Memory B cell (primary cell): ENCODE data around the gene DENND4A.
"Not testable (repeated sequence)": the region's sequence is repeated elsewhere in the genome, so short reads cannot be mapped to it uniquely, and the experiment has no call there.

ENCODE experiments used
- ATAC-seq: fragments of 150-1000 bp; cut with Tn5 transposase; 2 replicates; pipeline ENCODE4 v1.10.0; 2021; ENCODE audit warnings: low read depth, mild to moderate bottlenecking, moderate library complexity
- DNase-seq, 2 donors: peaks; one replicate each; pipeline ENCODE4 v3.0.0; 2022; ENCODE audit warnings: low spot score in 2 of 2
- H3K27ac Mint-ChIP-seq: one replicate; pipeline ENCODE4 v1.8.0; 2022; ENCODE audit warnings: mild to moderate bottlenecking, moderate library complexity, mixed read lengths
- H3K27me3 Mint-ChIP-seq: one replicate; pipeline ENCODE4 v1.8.0; 2022; ENCODE audit warnings: mixed read lengths
- H3K36me3 Mint-ChIP-seq: one replicate; pipeline ENCODE4 v1.8.0; 2022; ENCODE audit warnings: mild to moderate bottlenecking, mixed read lengths
- H3K4me1 Mint-ChIP-seq: one replicate; pipeline ENCODE4 v1.8.0; 2022; ENCODE audit warnings: mixed read lengths
- H3K4me3 Mint-ChIP-seq: one replicate; pipeline ENCODE4 v1.8.0; 2022; ENCODE audit warnings: mild to moderate bottlenecking, moderate library complexity, mixed read lengths
- H3K9me3 Mint-ChIP-seq: one replicate; pipeline ENCODE4 v1.8.0; 2022; ENCODE audit warnings: mixed read lengths

Gene DENND4A

DNA sequence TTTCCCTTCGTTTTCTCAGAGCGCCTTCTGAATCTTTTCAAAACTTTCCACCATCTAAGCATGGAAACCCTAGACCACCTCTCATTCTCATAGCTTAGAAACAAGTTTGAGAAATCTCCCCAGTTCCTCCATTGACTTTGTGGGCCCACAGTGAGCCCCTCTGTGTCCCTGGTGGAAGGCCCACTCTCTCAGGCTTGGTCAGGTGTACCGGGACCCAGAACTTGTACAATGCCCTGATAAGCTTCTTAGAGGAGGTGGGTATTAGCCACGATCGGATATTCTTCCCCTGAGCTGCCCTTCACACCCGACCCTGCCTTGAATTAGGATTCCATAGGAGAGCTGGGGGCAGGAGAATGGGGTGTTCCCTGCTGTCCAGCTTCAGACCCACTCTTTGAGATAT is 170.5 kb downstream of the DENND4A start, which contains the start of gene SLC24A1:
Gene SLC24A1 (plus strand): TSS at position 301 of the 400 bp plus-strand sequence. CDS start 2,143 bp downstream, outside the sequence.
- no peak within 1 kb of the TSS for H3K27ac Mint-ChIP-seq
- no peak within 1 kb of the TSS for H3K4me3 Mint-ChIP-seq
- DNase-seq = no peak
- H3K27me3 Mint-ChIP-seq = peaks cover 4% of the 10 kb centered on the region
- H3K9me3 Mint-ChIP-seq = no peaks in the 10 kb centered on the region
- peaks cover 3% of the 10 kb centered on the region for H3K4me1 Mint-ChIP-seq
- peaks cover 22% of the 10 kb centered on the region for H3K36me3 Mint-ChIP-seq
- ATAC-seq = no peak

DNA sequence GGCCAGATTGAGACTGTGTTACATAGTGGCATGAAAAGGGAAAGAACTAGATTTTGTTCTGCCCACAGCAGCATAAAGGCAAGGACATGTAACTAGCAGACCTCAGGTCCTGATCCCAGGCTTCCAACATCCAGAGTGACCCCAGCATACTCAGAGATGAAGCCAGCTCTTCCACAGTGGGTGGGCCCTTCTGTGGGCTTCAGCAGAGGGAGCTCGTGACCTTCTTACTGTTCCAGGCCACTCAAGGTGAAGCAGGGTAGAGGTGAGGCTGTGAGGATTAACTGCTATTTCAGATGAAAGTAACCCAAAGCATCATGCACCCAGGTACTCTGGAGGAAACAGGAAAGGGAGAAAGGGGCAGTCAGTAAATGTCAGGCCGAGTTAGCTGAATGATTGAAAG is 171.3 kb downstream of the DENND4A start:
- H3K36me3 Mint-ChIP-seq = peaks cover 17% of the 10 kb centered on the region
- ATAC-seq (no peak), DNase-seq (no peak)
- no peak overlapping the region for H3K27ac Mint-ChIP-seq
- no peak overlapping the region for H3K4me3 Mint-ChIP-seq
- H3K4me1 Mint-ChIP-seq = peaks cover 3% of the 10 kb centered on the region
- peaks cover 4% of the 10 kb centered on the region for H3K27me3 Mint-ChIP-seq
- H3K9me3 Mint-ChIP-seq = no peaks in the 10 kb centered on the region

DNA sequence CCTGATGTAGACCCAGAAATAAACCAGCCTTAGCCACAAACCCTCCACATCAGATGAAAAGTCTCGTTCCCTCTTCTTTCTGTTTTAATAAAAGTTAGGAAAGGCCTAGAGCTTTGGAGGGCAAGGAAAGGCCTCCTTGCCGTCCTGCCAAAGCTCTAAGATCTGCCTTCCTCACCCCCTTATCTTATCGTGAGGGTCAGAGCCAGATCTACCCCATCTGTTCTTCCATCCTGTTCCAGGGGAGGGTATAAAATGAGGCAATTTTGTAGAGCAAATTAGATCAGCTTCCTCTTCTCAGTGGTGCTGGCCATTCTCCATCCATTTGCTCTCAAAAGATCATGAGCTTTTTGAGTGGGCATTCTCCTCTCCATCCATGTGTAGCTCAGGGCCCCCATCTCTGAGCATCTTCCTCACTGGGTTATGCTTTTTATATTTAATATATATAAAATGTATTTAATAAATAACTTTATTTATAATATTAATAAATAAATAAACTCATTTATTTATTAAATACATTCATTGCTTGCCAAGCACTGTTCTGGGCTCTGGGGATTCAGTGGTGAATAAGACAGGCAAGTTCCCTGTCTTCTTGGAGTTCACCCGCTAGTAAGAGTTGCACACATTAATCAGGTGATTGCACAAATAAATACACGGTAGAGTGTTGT is 172.3 kb downstream of the DENND4A start:
- no peak overlapping the region for H3K4me3 Mint-ChIP-seq

DNA sequence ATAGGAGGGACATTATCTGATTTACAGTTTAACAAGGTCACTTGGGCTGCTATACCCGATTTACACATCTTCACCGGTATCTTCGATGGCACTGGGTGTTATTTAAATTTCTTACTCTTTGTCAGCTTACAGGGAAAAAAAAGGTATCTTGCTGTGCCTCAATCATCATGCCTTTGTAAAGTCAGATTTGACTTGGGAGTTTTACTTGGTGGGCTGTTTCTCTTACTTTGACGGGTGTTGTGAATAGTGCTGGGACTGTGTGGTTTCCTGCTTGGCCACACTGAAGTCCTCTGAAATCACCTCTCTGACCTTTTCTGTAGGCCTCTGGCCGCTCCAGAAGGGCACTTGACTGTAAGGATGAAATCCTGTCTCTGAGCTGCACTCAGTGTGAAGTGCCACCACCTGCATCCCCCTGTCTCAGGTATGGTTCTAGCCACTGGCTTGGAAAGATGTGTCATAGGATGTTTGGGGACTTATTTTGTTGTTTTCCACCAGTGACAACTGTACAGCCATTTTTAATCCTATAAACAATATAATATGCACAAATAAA is 173.5 kb downstream of the DENND4A start:
- Mint-ChIP-seq H3K27ac (no peak overlapping the region), H3K36me3 (peaks cover 4% of the 10 kb centered on the region), H3K9me3 (no peaks in the 10 kb centered on the region)

More for the DNA sequence above, 172.3 kb downstream of the DENND4A start:
- no peaks in the 10 kb centered on the region for H3K9me3 Mint-ChIP-seq
- H3K36me3 Mint-ChIP-seq = peaks cover 11% of the 10 kb centered on the region
- DNase-seq = no peak
- H3K4me1 Mint-ChIP-seq = peaks cover 3% of the 10 kb centered on the region
- H3K27me3 Mint-ChIP-seq = peaks cover 4% of the 10 kb centered on the region
- ATAC-seq = no peak
- no peak overlapping the region for H3K27ac Mint-ChIP-seq

DNA sequence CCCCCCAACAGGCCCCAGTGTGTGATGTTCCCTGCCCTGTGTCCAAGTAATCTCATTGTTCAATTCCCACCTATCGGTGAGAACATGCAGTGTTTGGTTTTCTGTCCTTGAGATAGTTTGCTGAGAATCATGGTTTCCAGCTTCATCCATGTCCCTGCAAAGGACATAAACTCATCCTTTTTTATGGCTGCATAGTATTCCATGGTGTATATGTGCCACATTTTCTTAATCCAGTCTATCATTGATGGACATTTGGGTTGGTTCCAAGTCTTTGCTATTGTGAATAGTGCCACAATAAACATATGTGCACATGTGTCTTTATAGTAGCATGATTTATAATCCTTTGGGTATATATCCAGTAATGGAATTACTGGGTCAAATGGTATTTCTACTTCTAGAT is 176.2 kb downstream of the DENND4A start:
- peaks cover 13% of the 10 kb centered on the region for H3K4me1 Mint-ChIP-seq
- not testable (repeated sequence) for H3K27ac Mint-ChIP-seq

More for the DNA sequence above, 173.5 kb downstream of the DENND4A start:
- Mint-ChIP-seq H3K4me3 (no peak overlapping the region), H3K4me1 (no peaks in the 10 kb centered on the region), H3K27me3 (no peaks in the 10 kb centered on the region)
- DNase-seq = no peak
- no peak for ATAC-seq

DNA sequence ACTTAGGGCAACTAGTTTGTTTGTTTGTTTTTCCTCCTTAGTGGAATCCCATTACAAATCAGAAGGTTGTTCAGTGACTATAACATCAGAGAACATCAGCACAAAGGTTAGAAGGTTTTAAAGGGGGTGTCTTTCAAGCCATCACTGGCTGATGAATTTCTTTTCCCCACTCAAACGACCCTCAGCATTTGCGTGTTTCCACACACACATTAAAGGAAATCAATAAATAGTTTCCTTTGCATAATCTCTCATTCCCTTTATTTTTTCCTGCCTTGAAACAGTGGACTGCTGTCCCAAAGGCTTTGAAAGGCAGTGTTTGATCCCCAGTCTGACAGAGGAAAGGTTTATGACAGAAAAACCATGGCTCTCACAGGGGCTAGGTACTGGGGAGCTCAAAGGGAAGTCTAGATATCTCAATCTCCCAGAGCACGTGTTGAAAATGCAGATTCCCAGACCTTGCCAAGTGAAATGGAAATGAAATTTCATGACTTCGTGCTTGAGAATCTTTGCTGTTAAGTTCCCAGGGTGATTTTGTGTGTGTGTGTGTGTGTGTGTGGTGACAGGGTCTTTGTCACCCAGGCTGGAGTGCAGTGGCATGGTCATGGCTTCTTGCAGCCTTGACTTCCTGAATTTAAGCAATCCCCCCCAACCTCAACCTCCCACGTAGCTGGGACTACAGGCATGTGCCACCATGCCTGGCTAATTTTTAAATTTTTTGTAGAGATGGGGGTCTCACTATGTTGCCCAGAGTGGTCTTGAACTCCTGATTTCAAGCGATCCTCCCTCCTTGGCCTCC is 178.9 kb downstream of the DENND4A start:
- H3K27ac Mint-ChIP-seq = no peak overlapping the region
- H3K4me3 Mint-ChIP-seq = no peak overlapping the region

More for the DNA sequence above, 176.2 kb downstream of the DENND4A start:
- H3K36me3 Mint-ChIP-seq, ATAC-seq, DNase-seq, H3K9me3 Mint-ChIP-seq, H3K4me3 Mint-ChIP-seq, H3K27me3 Mint-ChIP-seq: not testable (repeated sequence)

DNA sequence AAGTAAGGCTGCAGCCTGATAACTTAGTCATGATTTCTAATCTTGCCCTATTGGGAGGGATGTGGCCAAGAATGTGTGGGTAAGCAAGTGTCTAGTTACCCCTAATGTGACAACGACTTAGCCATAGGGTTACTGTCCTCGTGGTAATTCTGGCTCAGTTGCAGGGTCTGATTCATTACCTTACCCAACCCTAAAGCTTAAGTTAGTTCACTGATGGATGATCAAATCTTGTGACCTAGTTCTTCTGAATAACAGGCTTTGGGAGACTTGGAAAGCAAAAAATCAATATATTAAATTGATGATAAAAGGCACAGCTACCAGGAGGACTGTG is 179.5 kb downstream of the DENND4A start:
- DNase-seq (no peak), ATAC-seq (no peak)
- H3K27ac Mint-ChIP-seq = peak overlapping the region; percentile 92
- no peaks in the 10 kb centered on the region for H3K9me3 Mint-ChIP-seq
- H3K36me3 Mint-ChIP-seq = no peaks in the 10 kb centered on the region
- peaks cover 19% of the 10 kb centered on the region for H3K4me1 Mint-ChIP-seq
- peak overlapping the region; percentile 93 for H3K4me3 Mint-ChIP-seq
- no peaks in the 10 kb centered on the region for H3K27me3 Mint-ChIP-seq

More for the DNA sequence above, 178.9 kb downstream of the DENND4A start:
- Mint-ChIP-seq H3K27me3 (no peaks in the 10 kb centered on the region), H3K4me1 (peaks cover 19% of the 10 kb centered on the region), H3K9me3 (no peaks in the 10 kb centered on the region), H3K36me3 (no peaks in the 10 kb centered on the region)
- DNase-seq (no peak), ATAC-seq (no peak)

DNA sequence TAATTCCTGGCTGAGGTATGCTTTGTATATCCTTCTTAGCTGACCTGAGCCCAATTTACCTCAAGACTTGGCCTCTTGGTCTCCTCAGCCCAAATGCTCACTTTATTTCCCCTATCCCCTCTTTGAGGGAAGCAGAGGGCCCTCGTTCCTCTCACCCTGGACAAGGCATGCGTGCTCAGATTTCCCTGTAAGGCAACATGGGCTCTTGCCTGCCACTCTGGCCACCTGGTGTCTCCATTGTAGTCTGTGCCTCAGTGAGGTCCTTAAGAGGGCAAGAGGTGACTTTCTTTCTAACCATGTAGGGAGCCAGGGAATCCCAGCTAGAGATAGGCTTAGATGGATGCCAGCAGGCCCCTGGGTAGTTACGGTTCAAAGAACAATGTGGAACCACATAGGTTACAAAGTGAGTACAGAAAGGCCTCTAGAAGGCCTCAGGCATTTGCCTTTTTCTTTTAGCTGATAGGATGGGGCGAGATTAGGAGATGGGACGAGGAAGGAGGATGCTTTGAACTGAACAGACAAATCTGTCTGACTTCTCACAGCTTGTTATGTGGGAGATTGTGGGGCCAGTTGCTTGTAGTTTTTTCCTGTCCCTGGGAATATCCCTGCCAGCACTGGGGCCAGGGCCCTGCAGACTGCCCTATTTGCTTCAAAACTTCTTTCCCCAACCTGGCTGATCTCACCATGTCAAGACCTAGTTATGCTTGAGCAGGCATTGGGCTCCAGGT is 180.0 kb downstream of the DENND4A start:
- H3K27ac Mint-ChIP-seq = peak overlapping the region; percentile 92
- DNase-seq = no peak

DNA sequence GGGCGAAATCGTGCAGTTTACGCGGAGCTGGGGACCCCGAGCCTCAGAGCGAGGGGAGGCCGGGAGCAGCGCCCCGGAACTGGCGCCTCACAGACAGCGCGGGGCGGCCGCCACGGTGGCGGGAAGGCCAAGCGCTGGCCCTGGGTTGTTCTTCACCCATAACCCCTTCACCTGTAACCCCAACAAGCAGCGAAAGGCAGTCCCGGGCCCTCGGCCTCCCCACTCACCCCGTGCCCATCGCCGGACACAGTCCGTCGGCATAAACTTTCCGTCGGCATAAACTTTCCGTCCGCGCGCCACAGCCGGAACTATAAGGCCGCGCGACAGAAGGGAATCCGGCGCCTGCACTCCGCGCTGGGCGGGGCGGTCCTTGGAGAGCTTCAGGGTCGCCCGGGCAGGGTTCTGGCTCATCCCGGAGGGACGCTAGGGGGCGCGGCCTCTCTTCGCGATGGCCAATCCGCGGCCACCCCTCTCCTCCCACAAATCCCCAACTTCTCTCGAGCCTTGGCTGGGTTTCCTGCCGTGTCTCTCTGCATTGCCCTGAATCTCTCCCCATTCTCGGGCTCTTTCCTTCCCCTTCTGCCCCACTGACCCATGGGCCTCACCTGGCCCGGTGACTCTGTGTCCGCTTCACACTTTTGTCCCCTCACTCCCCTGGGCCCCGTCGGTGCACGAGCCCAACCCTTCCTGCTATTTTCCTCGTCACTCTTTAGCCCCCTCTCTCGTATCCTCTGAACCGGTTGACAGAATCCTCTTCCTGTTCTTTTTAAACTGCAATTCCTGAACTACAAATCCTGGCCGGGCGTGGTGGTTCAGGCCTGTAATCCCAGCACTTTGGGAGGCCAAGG is 181.0 kb downstream of the DENND4A start, which contains the start of gene INTS14:
Gene INTS14 (minus strand): TSS at position 261 of the 848 bp plus-strand sequence. CDS start 3,751 bp downstream, outside the sequence.
- peaks cover 19% of the 10 kb centered on the region for H3K4me1 Mint-ChIP-seq
- H3K27me3 Mint-ChIP-seq = no peaks in the 10 kb centered on the region
- H3K9me3 Mint-ChIP-seq = no peaks in the 10 kb centered on the region
- ATAC-seq (peak; percentile 94), DNase-seq (peak; percentile 82 to 84)
- H3K27ac Mint-ChIP-seq = peak within 1 kb of the TSS; percentile 92
- H3K4me3 Mint-ChIP-seq = peak within 1 kb of the TSS; percentile 93
- H3K36me3 Mint-ChIP-seq = no peaks in the 10 kb centered on the region

More for the DNA sequence above, 180.0 kb downstream of the DENND4A start:
- Mint-ChIP-seq H3K4me1 (peaks cover 19% of the 10 kb centered on the region), H3K27me3 (no peaks in the 10 kb centered on the region), H3K9me3 (no peaks in the 10 kb centered on the region), H3K4me3 (peak overlapping the region; percentile 93), H3K36me3 (no peaks in the 10 kb centered on the region)
- no peak for ATAC-seq
